ENCODE measurements around the gene POLR2M.
A peak's percentile ranks its signal among the peaks of the same experiment; 100 is the strongest.

POLR2M gene

DNA sequence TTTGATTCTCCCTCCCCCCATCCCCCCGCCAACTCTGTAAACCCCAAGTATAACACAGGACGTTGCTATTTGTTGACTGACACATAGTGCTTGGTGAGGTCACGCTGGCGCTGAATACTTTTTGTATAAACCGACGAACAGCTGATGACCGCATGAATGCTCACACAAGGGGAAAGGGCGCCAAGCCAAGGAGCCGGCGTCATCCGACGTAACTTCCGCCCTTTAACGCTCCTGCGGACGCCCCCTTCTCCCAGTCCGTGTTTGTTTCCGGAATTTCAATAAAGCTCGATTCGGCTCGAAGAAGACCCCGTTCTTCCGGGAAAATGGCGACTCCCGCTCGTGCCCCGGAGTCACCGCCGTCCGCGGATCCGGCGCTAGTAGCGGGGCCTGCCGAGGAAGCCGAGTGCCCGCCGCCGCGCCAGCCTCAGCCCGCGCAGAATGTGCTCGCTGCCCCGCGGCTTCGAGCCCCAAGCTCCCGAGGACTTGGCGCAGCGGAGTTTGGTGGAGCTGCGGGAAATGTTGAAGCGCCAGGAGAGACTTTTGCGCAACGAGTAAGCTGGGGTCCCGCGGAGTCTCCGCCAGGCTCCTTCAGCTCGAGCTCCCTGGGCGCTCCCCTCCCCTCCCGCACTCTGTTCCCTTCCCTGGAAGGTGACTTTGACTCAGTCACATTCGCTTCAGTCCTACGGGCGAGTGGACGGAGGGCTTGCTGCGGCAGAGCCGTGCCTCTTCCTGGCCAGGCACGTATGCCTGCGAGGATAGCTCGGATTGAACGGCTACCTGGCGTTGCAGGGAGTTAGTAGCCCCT, at the start of gene POLR2M:
POLR2M (plus strand) TSS at position 310 of the 805 bp plus-strand sequence; CDS start at position 439, 129 bp downstream.
- Histone ChIP-seq H3K27ac (peak within 1 kb of the TSS; percentile 94 to 95), H3K4me3 (peak within 1 kb of the TSS; percentile 87)
- DNase-seq (ENCODE audit: low spot score): peak; percentile 98
- TF ChIP-seq CTCF (IDR thresholded peaks at IDR 0.05): no peak

DNA sequence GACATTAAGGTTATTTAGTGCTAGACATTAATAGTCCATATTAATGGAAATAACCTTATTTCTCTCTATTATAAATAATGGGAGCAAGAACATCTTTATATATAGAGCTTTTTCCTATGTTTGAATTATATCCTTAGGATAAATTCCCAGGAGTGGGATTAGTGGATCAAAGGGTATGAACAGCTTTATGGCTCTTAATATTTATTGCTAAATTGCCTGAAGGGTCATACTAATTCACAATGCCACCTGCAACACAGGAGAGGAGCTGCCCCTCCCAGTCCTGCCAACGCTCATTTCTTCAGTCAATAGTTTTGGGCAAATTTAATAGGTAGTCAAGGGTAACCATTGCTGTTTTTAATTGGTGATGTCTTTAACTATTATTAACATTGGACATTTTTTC, 48.9 kb upstream of the POLR2M start:
- no peak for TF ChIP-seq CTCF (IDR thresholded peaks at IDR 0.05)
- H3K4me3 ChIP-seq: no peak overlapping the region
- DNase-seq (ENCODE audit: low spot score): no peak
- no peak overlapping the region for H3K27ac ChIP-seq

- H3K4me3 ChIP-seq: no peak overlapping the region
- DNase-seq (ENCODE audit: low spot score): no peak
- H3K27ac ChIP-seq: no peak overlapping the region
- TF ChIP-seq CTCF (IDR thresholded peaks at IDR 0.05): no peak
Measured at GRCh38 chr15:57662091-57662744, 44.3 kb upstream of the POLR2M start.

- no peak overlapping the region for H3K27ac ChIP-seq
- TF ChIP-seq CTCF (IDR thresholded peaks at IDR 0.05): no peak
- no peak overlapping the region for H3K4me3 ChIP-seq
- no peak for DNase-seq (ENCODE audit: low spot score)
Measured at GRCh38 chr15:57662802-57663201, 43.7 kb upstream of the POLR2M start.

DNA sequence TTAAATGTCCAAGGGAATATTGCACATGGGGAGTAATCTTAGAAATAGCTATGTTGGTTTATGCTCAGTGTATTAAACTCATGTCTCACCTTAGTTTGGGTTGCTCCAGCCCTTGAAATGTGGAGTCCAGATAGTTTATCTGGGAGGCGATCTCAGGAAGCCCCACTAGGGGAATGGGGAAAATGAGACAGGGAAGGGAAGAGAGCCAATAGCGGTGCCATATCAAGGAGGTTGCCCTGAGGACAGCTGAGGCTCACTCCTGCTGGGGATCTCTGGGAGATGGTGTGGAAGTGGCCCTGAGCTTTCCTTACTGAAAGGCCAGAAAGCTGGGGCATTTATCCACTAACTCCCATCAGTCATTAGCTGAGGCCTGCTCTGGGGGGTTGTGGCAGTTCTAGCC, 43.3 kb upstream of the POLR2M start:
- Histone ChIP-seq H3K4me3 (no peak overlapping the region), H3K27ac (no peak overlapping the region)
- no peak for DNase-seq (ENCODE audit: low spot score)
- no peak for TF ChIP-seq CTCF (IDR thresholded peaks at IDR 0.05)

DNA sequence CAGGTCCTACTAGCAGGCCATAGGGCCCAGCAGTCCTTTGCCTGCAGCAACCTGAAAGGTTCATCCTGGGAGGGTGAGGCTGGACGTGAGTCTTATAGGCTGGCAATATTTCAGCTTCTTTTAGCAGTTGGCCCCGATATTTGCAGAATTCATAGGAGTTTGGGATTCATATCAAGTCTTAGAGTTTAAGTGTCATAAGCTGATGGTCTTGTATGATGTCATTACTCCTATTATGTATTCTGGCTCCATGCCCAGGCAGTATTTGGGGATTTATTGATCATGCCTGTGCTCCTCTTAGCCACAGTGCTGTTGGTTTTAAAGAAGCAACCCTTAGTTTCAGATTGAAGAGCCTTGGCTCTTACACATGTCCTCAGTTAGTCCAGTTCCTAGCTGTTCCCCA, 41.3 kb upstream of the POLR2M start:
- no peak for DNase-seq (ENCODE audit: low spot score)
- TF ChIP-seq CTCF (IDR thresholded peaks at IDR 0.05): no peak
- Histone ChIP-seq H3K27ac (no peak overlapping the region), H3K4me3 (no peak overlapping the region)

GRCh38 chr15:57665939-57666338, 40.6 kb upstream of the POLR2M start:
- no peak for DNase-seq (ENCODE audit: low spot score)
- no peak overlapping the region for H3K27ac ChIP-seq
- H3K4me3 ChIP-seq: no peak overlapping the region
- TF ChIP-seq CTCF (IDR thresholded peaks at IDR 0.05): no peak
